GM23338 (cell line): ENCODE results near the gene ADI1. TPM values are rescaled to one million over a fixed set of nuclear protein-coding genes. Genes with fewer than 3 reads are reported as not detected.

ENCODE experiments used
- EZH2 ChIP-seq: fragments of 200-600 bp; sonication (generic); IDR thresholded peaks from one replicate; pipeline ENCODE4 v1.8.0; 2017; ENCODE audit warnings: antibody characterized with exemption, mild to moderate bottlenecking, low read depth; ENCODE audit not compliant: unreplicated experiment
- EZH2phosphoT487 ChIP-seq: fragments of 200-600 bp; sonication (generic); IDR thresholded peaks from one replicate; pipeline ENCODE4 v1.8.1; 2018; ENCODE audit warnings: antibody characterized with exemption; ENCODE audit not compliant: unreplicated experiment
- NANOG ChIP-seq: IDR thresholded peaks from 2 replicates; pipeline ENCODE4 v1.6.1; 2016; ENCODE audit warnings: antibody characterized with exemption, borderline replicate concordance
- POLR2AphosphoS5 ChIP-seq: IDR thresholded peaks from 2 replicates; pipeline ENCODE4 v1.6.1; 2016; ENCODE audit warnings: antibody characterized with exemption, low read depth
- STAT1 ChIP-seq: IDR thresholded peaks from one replicate; pipeline ENCODE4 v1.6.1; 2016; ENCODE audit warnings: antibody characterized with exemption; ENCODE audit not compliant: unreplicated experiment
- ZNF331 ChIP-seq: fragments of 250-450 bp; sonication (Bioruptor Pico); IDR thresholded peaks from 2 replicates; pipeline ENCODE4 v1.5.0; 2020; ENCODE audit warnings: low read depth, mild to moderate bottlenecking, moderate library complexity
- polyA plus RNA-seq: library from polyadenylated mRNA; unstranded; fragments of >200 nt; fragmentation: Nextera tagmentation; extraction: Ambion mirVana; gene quantifications from 2 replicates; pipeline ENCODE4 v1.2.1, GENCODE V29; 2016
- total RNA-seq: library from RNA; depleted of rRNA; stranded (reverse); fragments of >200 nt; shearing (Covaris generic); gene quantifications from 2 replicates; pipeline ENCODE4 v1.2.3, GENCODE V29; 2014
- TF ChIP-seq, protein P1 (sequence below): fragments of 250-450 bp; sonication (Bioruptor Pico); IDR thresholded peaks from 2 replicates; pipeline ENCODE4 v1.5.0; 2020; ENCODE audit warnings: mild to moderate bottlenecking, moderate library complexity
- TF ChIP-seq, protein P2 (sequence below): IDR thresholded peaks from 2 replicates; pipeline ENCODE4 v1.6.1; 2016; ENCODE audit warnings: antibody characterized with exemption
- TF ChIP-seq, protein P3 (sequence below): IDR thresholded peaks from one replicate; pipeline ENCODE4 v1.6.1; 2018; ENCODE audit warnings: antibody characterized with exemption; ENCODE audit not compliant: unreplicated experiment

The ADI1 gene
- total and polyA plus RNA-seq, 2 experiments from 2014 or later: 16.3 to 31.9 TPM

DNA sequence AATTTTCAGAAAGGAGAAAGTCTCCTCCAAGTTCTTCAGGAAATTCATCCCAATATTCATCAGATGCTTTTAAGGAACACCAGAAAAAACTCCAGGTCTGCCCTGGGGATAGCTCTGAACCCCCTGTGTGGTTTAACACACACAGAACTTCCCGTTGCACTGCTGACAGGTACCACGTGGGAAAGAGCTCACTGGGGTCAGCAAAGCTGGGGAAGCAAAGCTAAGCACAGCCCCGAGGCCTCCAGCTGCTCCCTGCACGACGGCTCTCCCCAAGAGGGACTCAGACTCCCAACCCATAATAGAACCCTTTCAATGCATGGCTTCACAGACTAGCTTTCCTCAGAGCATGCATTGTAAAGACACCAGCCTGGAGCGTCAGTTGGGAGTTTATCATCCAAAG is 28.0 kb downstream of the ADI1 start (continued):
- TF ChIP-seq, protein P1, sequence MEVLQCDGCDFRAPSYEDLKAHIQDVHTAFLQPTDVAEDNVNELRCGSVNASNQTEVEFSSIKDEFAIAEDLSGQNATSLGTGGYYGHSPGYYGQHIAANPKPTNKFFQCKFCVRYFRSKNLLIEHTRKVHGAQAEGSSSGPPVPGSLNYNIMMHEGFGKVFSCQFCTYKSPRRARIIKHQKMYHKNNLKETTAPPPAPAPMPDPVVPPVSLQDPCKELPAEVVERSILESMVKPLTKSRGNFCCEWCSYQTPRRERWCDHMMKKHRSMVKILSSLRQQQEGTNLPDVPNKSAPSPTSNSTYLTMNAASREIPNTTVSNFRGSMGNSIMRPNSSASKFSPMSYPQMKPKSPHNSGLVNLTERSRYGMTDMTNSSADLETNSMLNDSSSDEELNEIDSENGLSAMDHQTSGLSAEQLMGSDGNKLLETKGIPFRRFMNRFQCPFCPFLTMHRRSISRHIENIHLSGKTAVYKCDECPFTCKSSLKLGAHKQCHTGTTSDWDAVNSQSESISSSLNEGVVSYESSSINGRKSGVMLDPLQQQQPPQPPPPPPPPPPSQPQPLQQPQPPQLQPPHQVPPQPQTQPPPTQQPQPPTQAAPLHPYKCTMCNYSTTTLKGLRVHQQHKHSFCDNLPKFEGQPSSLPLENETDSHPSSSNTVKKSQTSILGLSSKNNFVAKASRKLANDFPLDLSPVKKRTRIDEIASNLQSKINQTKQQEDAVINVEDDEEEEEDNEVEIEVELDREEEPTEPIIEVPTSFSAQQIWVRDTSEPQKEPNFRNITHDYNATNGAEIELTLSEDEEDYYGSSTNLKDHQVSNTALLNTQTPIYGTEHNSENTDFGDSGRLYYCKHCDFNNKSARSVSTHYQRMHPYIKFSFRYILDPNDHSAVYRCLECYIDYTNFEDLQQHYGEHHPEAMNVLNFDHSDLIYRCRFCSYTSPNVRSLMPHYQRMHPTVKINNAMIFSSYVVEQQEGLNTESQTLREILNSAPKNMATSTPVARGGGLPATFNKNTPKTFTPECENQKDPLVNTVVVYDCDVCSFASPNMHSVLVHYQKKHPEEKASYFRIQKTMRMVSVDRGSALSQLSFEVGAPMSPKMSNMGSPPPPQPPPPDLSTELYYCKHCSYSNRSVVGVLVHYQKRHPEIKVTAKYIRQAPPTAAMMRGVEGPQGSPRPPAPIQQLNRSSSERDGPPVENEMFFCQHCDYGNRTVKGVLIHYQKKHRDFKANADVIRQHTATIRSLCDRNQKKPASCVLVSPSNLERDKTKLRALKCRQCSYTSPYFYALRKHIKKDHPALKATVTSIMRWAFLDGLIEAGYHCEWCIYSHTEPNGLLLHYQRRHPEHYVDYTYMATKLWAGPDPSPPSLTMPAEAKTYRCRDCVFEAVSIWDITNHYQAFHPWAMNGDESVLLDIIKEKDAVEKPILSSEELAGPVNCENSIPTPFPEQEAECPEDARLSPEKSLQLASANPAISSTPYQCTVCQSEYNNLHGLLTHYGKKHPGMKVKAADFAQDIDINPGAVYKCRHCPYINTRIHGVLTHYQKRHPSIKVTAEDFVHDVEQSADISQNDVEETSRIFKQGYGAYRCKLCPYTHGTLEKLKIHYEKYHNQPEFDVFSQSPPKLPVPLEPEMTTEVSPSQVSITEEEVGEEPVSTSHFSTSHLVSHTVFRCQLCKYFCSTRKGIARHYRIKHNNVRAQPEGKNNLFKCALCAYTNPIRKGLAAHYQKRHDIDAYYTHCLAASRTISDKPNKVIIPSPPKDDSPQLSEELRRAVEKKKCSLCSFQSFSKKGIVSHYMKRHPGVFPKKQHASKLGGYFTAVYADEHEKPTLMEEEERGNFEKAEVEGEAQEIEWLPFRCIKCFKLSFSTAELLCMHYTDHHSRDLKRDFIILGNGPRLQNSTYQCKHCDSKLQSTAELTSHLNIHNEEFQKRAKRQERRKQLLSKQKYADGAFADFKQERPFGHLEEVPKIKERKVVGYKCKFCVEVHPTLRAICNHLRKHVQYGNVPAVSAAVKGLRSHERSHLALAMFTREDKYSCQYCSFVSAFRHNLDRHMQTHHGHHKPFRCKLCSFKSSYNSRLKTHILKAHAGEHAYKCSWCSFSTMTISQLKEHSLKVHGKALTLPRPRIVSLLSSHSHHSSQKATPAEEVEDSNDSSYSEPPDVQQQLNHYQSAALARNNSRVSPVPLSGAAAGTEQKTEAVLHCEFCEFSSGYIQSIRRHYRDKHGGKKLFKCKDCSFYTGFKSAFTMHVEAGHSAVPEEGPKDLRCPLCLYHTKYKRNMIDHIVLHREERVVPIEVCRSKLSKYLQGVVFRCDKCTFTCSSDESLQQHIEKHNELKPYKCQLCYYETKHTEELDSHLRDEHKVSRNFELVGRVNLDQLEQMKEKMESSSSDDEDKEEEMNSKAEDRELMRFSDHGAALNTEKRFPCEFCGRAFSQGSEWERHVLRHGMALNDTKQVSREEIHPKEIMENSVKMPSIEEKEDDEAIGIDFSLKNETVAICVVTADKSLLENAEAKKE: no peak
- TF ChIP-seq, protein P2, sequence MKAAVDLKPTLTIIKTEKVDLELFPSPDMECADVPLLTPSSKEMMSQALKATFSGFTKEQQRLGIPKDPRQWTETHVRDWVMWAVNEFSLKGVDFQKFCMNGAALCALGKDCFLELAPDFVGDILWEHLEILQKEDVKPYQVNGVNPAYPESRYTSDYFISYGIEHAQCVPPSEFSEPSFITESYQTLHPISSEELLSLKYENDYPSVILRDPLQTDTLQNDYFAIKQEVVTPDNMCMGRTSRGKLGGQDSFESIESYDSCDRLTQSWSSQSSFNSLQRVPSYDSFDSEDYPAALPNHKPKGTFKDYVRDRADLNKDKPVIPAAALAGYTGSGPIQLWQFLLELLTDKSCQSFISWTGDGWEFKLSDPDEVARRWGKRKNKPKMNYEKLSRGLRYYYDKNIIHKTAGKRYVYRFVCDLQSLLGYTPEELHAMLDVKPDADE: no peak
- no peak for TF ChIP-seq STAT1
- TF ChIP-seq EZH2: no peak
- TF ChIP-seq NANOG: no peak
- no peak for TF ChIP-seq EZH2phosphoT487
- TF ChIP-seq ZNF331 (CRISPR knock-in tag): no peak
- no peak for TF ChIP-seq POLR2AphosphoS5
- TF ChIP-seq, protein P3, sequence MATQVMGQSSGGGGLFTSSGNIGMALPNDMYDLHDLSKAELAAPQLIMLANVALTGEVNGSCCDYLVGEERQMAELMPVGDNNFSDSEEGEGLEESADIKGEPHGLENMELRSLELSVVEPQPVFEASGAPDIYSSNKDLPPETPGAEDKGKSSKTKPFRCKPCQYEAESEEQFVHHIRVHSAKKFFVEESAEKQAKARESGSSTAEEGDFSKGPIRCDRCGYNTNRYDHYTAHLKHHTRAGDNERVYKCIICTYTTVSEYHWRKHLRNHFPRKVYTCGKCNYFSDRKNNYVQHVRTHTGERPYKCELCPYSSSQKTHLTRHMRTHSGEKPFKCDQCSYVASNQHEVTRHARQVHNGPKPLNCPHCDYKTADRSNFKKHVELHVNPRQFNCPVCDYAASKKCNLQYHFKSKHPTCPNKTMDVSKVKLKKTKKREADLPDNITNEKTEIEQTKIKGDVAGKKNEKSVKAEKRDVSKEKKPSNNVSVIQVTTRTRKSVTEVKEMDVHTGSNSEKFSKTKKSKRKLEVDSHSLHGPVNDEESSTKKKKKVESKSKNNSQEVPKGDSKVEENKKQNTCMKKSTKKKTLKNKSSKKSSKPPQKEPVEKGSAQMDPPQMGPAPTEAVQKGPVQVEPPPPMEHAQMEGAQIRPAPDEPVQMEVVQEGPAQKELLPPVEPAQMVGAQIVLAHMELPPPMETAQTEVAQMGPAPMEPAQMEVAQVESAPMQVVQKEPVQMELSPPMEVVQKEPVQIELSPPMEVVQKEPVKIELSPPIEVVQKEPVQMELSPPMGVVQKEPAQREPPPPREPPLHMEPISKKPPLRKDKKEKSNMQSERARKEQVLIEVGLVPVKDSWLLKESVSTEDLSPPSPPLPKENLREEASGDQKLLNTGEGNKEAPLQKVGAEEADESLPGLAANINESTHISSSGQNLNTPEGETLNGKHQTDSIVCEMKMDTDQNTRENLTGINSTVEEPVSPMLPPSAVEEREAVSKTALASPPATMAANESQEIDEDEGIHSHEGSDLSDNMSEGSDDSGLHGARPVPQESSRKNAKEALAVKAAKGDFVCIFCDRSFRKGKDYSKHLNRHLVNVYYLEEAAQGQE: no peak
